Chondrocyte (in vitro differentiated cells): Measurements from ENCODE around the gene POFUT1. TPM values are rescaled to one million over a fixed set of nuclear protein-coding genes. Genes with fewer than 3 reads are reported as not detected.
"Not testable (repeated sequence)": the region's sequence is repeated elsewhere in the genome, so short reads cannot be mapped to it uniquely, and the experiment has no call there.

Source experiments
- DNase-seq: peaks from one replicate; pipeline ENCODE4 v3.0.0; 2021; ENCODE audit warnings: mixed read lengths, low spot score
- H3K27ac Mint-ChIP-seq: one replicate; pipeline ENCODE4 v1.8.0; 2021; ENCODE audit warnings: mild to moderate bottlenecking, moderate library complexity, mixed read lengths; ENCODE audit not compliant: unreplicated experiment
- H3K27me3 Mint-ChIP-seq: 2 replicates; pipeline ENCODE4 v1.8.0; 2021; ENCODE audit warnings: low read depth, mixed read lengths
- H3K36me3 Mint-ChIP-seq: 2 replicates; pipeline ENCODE4 v1.8.0; 2021; ENCODE audit warnings: low read depth, mixed read lengths
- H3K4me1 Mint-ChIP-seq: 2 replicates; pipeline ENCODE4 v1.8.0; 2021; ENCODE audit warnings: low read depth, mild to moderate bottlenecking, mixed read lengths
- H3K4me3 Mint-ChIP-seq: one replicate; pipeline ENCODE4 v1.8.0; 2021; ENCODE audit warnings: mild to moderate bottlenecking, moderate library complexity, mixed read lengths; ENCODE audit not compliant: unreplicated experiment
- H3K9me3 Mint-ChIP-seq: 2 replicates; pipeline ENCODE4 v1.8.0; 2021; ENCODE audit warnings: low read depth, mixed read lengths
- total RNA-seq: library from RNA; stranded (reverse); gene quantifications from 3 replicates; pipeline ENCODE4 v1.2.1, GENCODE V29; 2021
- TF ChIP-seq, protein P1 (sequence below): fragments of 200-600 bp; sonication (generic); IDR thresholded peaks from 2 replicates; pipeline ENCODE4 v1.5.0; 2021; ENCODE audit warnings: antibody characterized with exemption, mild to moderate bottlenecking, moderate library complexity

The POFUT1 gene
- total RNA-seq, 1 donor from 2014 or later: 68.3 TPM

- no peak for DNase-seq
- H3K9me3 Mint-ChIP-seq: no peaks in the 10 kb centered on the region
- TF ChIP-seq, protein P1, sequence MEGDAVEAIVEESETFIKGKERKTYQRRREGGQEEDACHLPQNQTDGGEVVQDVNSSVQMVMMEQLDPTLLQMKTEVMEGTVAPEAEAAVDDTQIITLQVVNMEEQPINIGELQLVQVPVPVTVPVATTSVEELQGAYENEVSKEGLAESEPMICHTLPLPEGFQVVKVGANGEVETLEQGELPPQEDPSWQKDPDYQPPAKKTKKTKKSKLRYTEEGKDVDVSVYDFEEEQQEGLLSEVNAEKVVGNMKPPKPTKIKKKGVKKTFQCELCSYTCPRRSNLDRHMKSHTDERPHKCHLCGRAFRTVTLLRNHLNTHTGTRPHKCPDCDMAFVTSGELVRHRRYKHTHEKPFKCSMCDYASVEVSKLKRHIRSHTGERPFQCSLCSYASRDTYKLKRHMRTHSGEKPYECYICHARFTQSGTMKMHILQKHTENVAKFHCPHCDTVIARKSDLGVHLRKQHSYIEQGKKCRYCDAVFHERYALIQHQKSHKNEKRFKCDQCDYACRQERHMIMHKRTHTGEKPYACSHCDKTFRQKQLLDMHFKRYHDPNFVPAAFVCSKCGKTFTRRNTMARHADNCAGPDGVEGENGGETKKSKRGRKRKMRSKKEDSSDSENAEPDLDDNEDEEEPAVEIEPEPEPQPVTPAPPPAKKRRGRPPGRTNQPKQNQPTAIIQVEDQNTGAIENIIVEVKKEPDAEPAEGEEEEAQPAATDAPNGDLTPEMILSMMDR: no peak
- H3K27ac Mint-ChIP-seq: no peak overlapping the region
- H3K4me1 Mint-ChIP-seq: peaks cover 2% of the 10 kb centered on the region
- no peak overlapping the region for H3K4me3 Mint-ChIP-seq
- no peaks in the 10 kb centered on the region for H3K27me3 Mint-ChIP-seq
- H3K36me3 Mint-ChIP-seq: no peaks in the 10 kb centered on the region
These were observed 37.3 kb downstream of the POFUT1 start for GRCh38 chr20:32244959-32245358.

- H3K27me3 Mint-ChIP-seq, H3K27ac Mint-ChIP-seq, DNase-seq, H3K36me3 Mint-ChIP-seq, H3K4me3 Mint-ChIP-seq, H3K4me1 Mint-ChIP-seq, H3K9me3 Mint-ChIP-seq: not testable (repeated sequence)
These were observed 38.5 kb downstream of the POFUT1 start for GRCh38 chr20:32246208-32246607.

DNA sequence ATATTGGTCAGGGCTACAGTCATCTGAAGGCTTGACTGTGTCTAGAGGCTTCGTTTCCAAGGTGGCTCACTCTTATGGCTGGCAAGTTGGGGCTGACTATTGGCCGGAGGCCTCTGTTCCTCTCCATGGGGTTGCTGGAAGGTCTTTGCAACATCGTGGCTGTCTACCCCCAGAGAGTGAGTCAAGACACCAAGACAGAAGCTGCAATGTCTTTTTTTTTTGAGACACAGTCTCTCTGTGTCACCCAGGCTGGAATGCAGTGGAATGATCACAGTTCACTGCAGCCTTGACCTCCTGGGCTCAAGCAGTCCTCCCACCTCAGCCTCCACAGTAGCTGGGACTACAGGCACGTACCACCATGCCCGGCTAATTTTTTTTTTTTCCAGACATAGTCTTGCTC is 40.4 kb downstream of the POFUT1 start:
- TF ChIP-seq, protein P1: no peak
- no peak for DNase-seq
- H3K4me3 Mint-ChIP-seq: no peak overlapping the region
- H3K4me1 Mint-ChIP-seq: no peaks in the 10 kb centered on the region
- H3K27me3 Mint-ChIP-seq: peaks cover 4% of the 10 kb centered on the region
- H3K36me3 Mint-ChIP-seq: no peaks in the 10 kb centered on the region
- H3K9me3 Mint-ChIP-seq: peaks cover under 1% of the 10 kb centered on the region
- no peak overlapping the region for H3K27ac Mint-ChIP-seq

- no peak overlapping the region for H3K27ac Mint-ChIP-seq
- peak; percentile 10 for DNase-seq
- no peaks in the 10 kb centered on the region for H3K4me1 Mint-ChIP-seq
- H3K36me3 Mint-ChIP-seq: no peaks in the 10 kb centered on the region
- H3K27me3 Mint-ChIP-seq: peaks cover 4% of the 10 kb centered on the region
- TF ChIP-seq, protein P1: no peak
- H3K4me3 Mint-ChIP-seq: no peak overlapping the region
- H3K9me3 Mint-ChIP-seq: peaks cover 4% of the 10 kb centered on the region
These were observed 41.5 kb downstream of the POFUT1 start for GRCh38 chr20:32249030-32249738.

DNA sequence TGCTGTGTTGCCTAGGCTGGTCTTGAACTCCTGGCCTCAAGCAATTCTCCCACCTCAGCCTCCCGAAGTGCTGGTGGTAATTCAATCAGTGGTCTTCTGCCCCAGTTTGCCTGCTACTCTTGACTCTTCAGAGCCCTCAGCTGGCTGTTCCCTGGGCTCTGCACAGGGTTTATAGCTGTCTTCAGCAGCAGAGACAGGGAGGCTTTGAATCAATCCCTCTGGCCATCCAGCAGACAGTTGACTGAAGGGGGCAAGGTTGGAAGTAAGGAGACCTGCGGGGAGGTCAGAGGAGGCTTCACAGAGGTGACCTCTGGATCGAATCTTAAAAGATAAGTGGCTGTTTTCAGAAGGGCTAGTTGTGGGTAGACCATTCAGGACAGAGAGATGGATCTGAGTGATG is 43.8 kb downstream of the POFUT1 start:
- Mint-ChIP-seq H3K4me3 (no peak overlapping the region), H3K9me3 (peaks cover 4% of the 10 kb centered on the region), H3K36me3 (no peaks in the 10 kb centered on the region), H3K27ac (no peak overlapping the region), H3K4me1 (peaks cover 11% of the 10 kb centered on the region), H3K27me3 (peaks cover 4% of the 10 kb centered on the region)
- peak; percentile 34 for DNase-seq
- TF ChIP-seq, protein P1: no peak

DNA sequence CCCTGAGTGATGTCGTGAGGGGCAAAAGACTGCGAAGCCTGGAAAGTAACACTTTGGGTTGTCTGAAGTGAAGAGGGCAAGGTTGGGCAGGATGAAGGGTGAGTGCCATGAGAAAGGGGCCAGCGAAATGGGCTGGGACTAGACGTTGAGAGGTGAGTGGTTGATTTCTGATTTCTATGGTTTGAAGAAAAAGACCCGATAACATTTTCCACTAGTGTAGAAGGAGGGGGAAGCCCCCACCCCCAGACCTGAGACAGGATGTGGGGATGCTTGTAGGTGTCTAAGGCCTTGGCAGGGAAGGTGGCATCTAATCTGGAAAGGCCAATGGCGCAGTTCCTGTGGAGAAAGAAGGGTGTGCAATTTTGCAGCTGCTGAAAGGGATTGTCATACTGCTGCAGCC is 44.5 kb downstream of the POFUT1 start:
- Mint-ChIP-seq H3K36me3 (no peaks in the 10 kb centered on the region), H3K27ac (no peak overlapping the region), H3K4me1 (peaks cover 15% of the 10 kb centered on the region), H3K9me3 (peaks cover 4% of the 10 kb centered on the region), H3K27me3 (peaks cover 4% of the 10 kb centered on the region), H3K4me3 (no peak overlapping the region)
- DNase-seq: no peak
- TF ChIP-seq, protein P1: no peak

DNA sequence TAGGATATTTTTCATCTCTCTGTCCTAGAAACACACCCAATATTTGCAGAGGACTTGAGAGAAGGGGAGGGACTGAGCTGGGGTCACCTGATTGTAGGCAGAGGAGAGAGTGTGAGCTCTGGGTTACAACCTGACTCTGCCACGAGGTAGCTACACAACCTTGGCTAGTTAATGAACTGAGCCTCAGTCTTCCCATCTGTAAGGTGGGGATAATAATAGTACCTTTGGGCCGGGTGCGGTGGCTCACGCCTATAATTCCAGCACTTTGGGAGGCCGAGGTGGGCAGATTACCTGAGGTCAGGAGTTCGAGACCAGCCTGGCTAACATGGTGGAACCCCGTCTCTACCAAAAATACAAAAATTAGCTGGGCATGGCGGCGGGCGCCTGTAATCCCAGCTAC is 53.3 kb downstream of the POFUT1 start:
- peak; percentile 41 for DNase-seq
- not testable (repeated sequence) for H3K27ac Mint-ChIP-seq, H3K36me3 Mint-ChIP-seq, H3K4me1 Mint-ChIP-seq, H3K9me3 Mint-ChIP-seq, H3K4me3 Mint-ChIP-seq, H3K27me3 Mint-ChIP-seq
